Iris pigment epithelial cell (primary cell): ENCODE measurements around the gene RFLNA.

Source experiments
- DNase-seq: peaks from one replicate; pipeline ENCODE4 v3.0.0-alpha.2; 2011; ENCODE audit warnings: low read depth

RFLNA gene

GRCh38 chr12:124338876-124339603 lies 44.1 kb downstream of the RFLNA start:
- DNase-seq, result no peak

- no peak for DNase-seq
Observed at GRCh38 chr12:124340080-124340900, 45.4 kb downstream of the RFLNA start.

- no peak for DNase-seq
Observed at GRCh38 chr12:124341645-124342069, 46.8 kb downstream of the RFLNA start.

GRCh38 chr12:124344022-124344421 lies 49.1 kb downstream of the RFLNA start:
- DNase-seq, result no peak

GRCh38 chr12:124344526-124344925 lies 49.6 kb downstream of the RFLNA start:
- DNase-seq, result no peak

GRCh38 chr12:124345795-124346194 lies 50.9 kb downstream of the RFLNA start:
- DNase-seq, result no peak

- DNase-seq, result no peak
Observed at GRCh38 chr12:124346425-124347168, 51.7 kb downstream of the RFLNA start.

GRCh38 chr12:124347335-124347734 lies 52.4 kb downstream of the RFLNA start:
- no peak for DNase-seq

- no peak for DNase-seq
Observed at GRCh38 chr12:124347805-124348658, 53.1 kb downstream of the RFLNA start.

- DNase-seq, result no peak
Observed at GRCh38 chr12:124348659-124349380, 53.9 kb downstream of the RFLNA start.

- DNase-seq, result no peak
Observed at GRCh38 chr12:124350491-124350890, 55.6 kb downstream of the RFLNA start.

GRCh38 chr12:124351422-124351821 lies 56.5 kb downstream of the RFLNA start:
- DNase-seq, result no peak

GRCh38 chr12:124352257-124352656 lies 57.4 kb downstream of the RFLNA start:
- no peak for DNase-seq

GRCh38 chr12:124352839-124353238 lies 57.9 kb downstream of the RFLNA start:
- DNase-seq, result no peak

- DNase-seq, result no peak
Observed at GRCh38 chr12:124354400-124354799, 59.5 kb downstream of the RFLNA start.

GRCh38 chr12:124356221-124356620 lies 61.3 kb downstream of the RFLNA start:
- DNase-seq, result no peak

GRCh38 chr12:124357616-124358015 lies 62.7 kb downstream of the RFLNA start:
- no peak for DNase-seq

- DNase-seq, result no peak
Observed at GRCh38 chr12:124358572-124358971, 63.7 kb downstream of the RFLNA start.

- no peak for DNase-seq
Observed at GRCh38 chr12:124359671-124360581, 65.0 kb downstream of the RFLNA start.
